ENCODE data around the gene TTC32. TPM values are rescaled to one million over a fixed set of nuclear protein-coding genes. Genes with fewer than 3 reads are reported as not detected.
"Not testable (repeated sequence)": the region's sequence is repeated elsewhere in the genome, so short reads cannot be mapped to it uniquely, and the experiment has no call there.

The TTC32 gene
- total RNA-seq, 1 experiment from 2014 or later = 21.1 TPM

- no peaks in the 10 kb centered on the region for H3K27me3 ChIP-seq
- H3K4me3 ChIP-seq = no peak overlapping the region
- H3K4me1 ChIP-seq = no peaks in the 10 kb centered on the region
- DNase-seq = no peak
- H3K27ac ChIP-seq = no peak overlapping the region
- H3K9me3 ChIP-seq (replicated peaks) = no peaks in the 10 kb centered on the region
- no peaks in the 10 kb centered on the region for H3K36me3 ChIP-seq
These were observed 11.7 kb downstream of the TTC32 start for GRCh38 chr2:19890104-19890503.

DNA sequence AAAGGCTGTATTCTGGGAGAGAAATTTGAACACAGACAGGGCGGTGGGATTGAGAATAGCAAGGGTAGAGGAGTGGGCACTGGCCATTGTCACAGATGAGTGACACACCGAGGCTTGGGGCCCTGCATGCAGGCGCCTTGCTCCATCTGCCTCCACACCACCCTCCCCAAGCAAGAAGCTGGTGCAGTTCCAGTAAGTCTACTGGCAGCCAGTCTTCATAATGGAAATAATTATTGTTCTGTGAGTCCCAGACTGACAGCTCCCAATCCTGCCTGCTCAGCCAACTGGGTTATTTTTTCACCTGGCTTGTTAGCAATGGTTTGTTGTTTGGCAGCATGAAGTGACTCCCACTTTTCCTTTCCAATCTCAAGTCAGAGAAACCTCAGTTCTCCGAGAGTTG lies 13.0 kb downstream of the TTC32 start:
- Histone ChIP-seq H3K27ac (no peak overlapping the region), H3K36me3 (no peaks in the 10 kb centered on the region), H3K4me3 (no peak overlapping the region), H3K4me1 (no peaks in the 10 kb centered on the region), H3K9me3 (replicated peaks) (no peaks in the 10 kb centered on the region), H3K27me3 (no peaks in the 10 kb centered on the region)
- DNase-seq = no peak

DNA sequence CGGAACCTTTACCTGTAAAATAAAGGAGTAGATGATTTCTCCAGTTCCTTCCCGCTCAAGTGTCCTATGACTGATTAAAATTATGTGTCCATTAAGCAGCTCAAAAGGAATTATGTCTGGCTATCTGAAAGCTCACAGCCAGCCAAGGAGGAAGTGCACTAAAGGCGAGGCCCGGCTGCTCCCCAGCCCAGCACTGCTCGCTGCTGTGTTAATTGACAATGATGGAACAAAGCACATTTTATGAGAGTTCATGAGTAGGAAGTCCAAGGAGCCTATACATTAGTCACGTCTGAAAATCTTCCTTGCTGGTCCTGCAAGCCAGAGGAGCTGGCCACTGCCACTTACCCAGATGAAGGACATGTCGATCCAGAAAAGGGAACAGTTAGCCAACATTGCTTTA lies 14.3 kb downstream of the TTC32 start:
- Histone ChIP-seq H3K36me3 (no peaks in the 10 kb centered on the region), H3K4me1 (no peaks in the 10 kb centered on the region), H3K4me3 (no peak overlapping the region), H3K9me3 (replicated peaks) (no peaks in the 10 kb centered on the region), H3K27ac (no peak overlapping the region), H3K27me3 (no peaks in the 10 kb centered on the region)
- no peak for DNase-seq

DNA sequence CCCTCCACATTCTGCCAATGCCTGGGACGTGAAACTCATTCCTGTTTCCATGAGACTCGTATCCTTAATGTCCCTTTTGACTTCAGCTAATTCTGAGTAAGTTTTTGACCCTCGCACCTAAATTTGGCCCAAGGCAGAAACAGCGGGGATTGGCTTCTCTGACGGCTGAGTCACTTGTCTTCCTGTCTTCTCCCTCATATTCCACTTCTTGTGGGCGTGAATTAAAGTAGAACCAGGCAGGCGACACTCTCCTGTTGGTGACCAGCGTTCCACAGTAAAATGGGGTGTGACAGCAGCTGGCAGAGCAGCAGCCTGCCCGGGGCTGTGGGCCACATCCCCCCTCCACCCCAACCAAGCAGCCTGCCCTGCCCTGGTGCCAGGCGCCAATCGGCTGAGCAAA lies 15.5 kb downstream of the TTC32 start:
- no peak for DNase-seq

DNA sequence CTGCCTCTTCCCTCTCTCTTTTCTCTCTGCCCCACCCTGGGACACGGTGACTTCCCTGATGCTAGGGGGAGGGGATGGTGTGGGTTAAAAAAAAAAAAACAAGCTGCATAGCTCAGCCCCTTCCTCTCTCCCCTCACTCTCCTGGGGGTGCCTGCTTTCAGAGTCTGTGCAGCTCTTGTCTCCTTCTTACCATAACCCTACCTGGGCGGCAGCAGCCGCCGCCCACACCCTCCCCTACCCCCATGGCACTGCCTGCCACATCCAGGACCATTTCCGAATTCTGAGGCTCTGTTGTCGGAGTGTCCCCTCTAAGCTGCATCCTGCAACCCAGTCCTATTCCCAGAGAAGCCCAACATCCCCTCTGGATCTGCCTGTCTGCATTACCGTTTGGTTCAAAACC lies 16.0 kb downstream of the TTC32 start:
- Histone ChIP-seq H3K27ac (no peak overlapping the region), H3K9me3 (replicated peaks) (no peaks in the 10 kb centered on the region), H3K36me3 (no peaks in the 10 kb centered on the region), H3K4me1 (no peaks in the 10 kb centered on the region), H3K4me3 (no peak overlapping the region), H3K27me3 (no peaks in the 10 kb centered on the region)
- DNase-seq = no peak

More for the DNA sequence above, 15.5 kb downstream of the TTC32 start:
- no peak overlapping the region for H3K4me3 ChIP-seq
- no peaks in the 10 kb centered on the region for H3K27me3 ChIP-seq
- no peaks in the 10 kb centered on the region for H3K4me1 ChIP-seq
- no peaks in the 10 kb centered on the region for H3K36me3 ChIP-seq
- H3K9me3 ChIP-seq (replicated peaks) = no peaks in the 10 kb centered on the region
- no peak overlapping the region for H3K27ac ChIP-seq

- DNase-seq = no peak
- Histone ChIP-seq H3K27ac (no peak overlapping the region), H3K27me3 (no peaks in the 10 kb centered on the region), H3K4me1 (no peaks in the 10 kb centered on the region), H3K4me3 (no peak overlapping the region), H3K9me3 (replicated peaks) (no peaks in the 10 kb centered on the region), H3K36me3 (no peaks in the 10 kb centered on the region)
These were observed 17.6 kb downstream of the TTC32 start for GRCh38 chr2:19883971-19884720.

GRCh38 chr2:19883486-19883885 lies 18.3 kb downstream of the TTC32 start:
- DNase-seq = no peak
- Histone ChIP-seq H3K27me3 (no peaks in the 10 kb centered on the region), H3K27ac (no peak overlapping the region), H3K4me1 (no peaks in the 10 kb centered on the region), H3K36me3 (no peaks in the 10 kb centered on the region), H3K9me3 (replicated peaks) (no peaks in the 10 kb centered on the region), H3K4me3 (no peak overlapping the region)

GRCh38 chr2:19882286-19882685 lies 19.5 kb downstream of the TTC32 start:
- DNase-seq = no peak
- Histone ChIP-seq H3K36me3 (no peaks in the 10 kb centered on the region), H3K4me1 (no peaks in the 10 kb centered on the region), H3K27me3 (no peaks in the 10 kb centered on the region), H3K27ac (no peak overlapping the region), H3K4me3 (no peak overlapping the region), H3K9me3 (replicated peaks) (no peaks in the 10 kb centered on the region)

GRCh38 chr2:19881908-19882265 lies 19.9 kb downstream of the TTC32 start:
- Histone ChIP-seq H3K27ac (no peak overlapping the region), H3K4me3 (no peak overlapping the region), H3K4me1 (no peaks in the 10 kb centered on the region), H3K27me3 (no peaks in the 10 kb centered on the region), H3K36me3 (no peaks in the 10 kb centered on the region), H3K9me3 (replicated peaks) (no peaks in the 10 kb centered on the region)
- DNase-seq = no peak

DNA sequence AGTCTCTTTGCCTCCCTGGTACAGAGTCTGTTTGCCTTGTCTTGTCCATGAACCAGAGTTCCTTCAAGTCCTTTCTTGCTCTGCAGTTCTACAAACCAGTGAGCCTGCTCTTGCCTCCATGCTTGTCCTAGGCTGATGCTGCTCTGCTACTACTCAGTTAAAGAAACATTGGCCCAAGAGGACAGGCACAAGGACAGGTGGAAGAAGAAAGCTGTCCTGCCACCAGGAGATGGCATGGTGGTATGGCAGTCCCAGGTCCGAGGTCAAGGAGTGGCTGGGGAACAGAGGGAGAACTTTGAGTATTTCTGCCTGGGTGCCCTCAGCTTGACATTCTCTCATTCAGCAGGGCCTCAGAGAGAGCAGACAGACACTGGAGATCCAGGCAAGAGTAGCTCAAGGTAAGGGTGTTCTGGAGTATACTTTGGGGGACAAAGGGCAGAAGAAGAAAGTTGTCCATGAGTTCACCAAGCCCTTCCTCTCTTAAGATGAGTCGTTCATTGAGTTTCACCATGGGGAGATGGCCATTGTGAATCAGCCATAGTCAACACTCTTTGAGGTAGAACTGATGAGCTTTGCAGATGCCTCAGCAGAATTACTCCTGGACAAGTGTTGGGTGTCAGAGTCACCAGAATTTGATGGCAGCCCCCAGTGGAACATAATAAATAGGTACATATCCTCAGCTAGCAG lies 20.4 kb downstream of the TTC32 start:
- Histone ChIP-seq H3K27me3 (no peaks in the 10 kb centered on the region), H3K36me3 (no peaks in the 10 kb centered on the region), H3K4me1 (no peaks in the 10 kb centered on the region), H3K4me3 (no peak overlapping the region), H3K9me3 (replicated peaks) (no peaks in the 10 kb centered on the region), H3K27ac (no peak overlapping the region)
- DNase-seq = no peak

GRCh38 chr2:19880191-19880590 lies 21.6 kb downstream of the TTC32 start:
- not testable (repeated sequence) for H3K36me3 ChIP-seq; H3K4me1 ChIP-seq; H3K27me3 ChIP-seq; H3K4me3 ChIP-seq; DNase-seq; H3K9me3 ChIP-seq (replicated peaks); H3K27ac ChIP-seq

DNA sequence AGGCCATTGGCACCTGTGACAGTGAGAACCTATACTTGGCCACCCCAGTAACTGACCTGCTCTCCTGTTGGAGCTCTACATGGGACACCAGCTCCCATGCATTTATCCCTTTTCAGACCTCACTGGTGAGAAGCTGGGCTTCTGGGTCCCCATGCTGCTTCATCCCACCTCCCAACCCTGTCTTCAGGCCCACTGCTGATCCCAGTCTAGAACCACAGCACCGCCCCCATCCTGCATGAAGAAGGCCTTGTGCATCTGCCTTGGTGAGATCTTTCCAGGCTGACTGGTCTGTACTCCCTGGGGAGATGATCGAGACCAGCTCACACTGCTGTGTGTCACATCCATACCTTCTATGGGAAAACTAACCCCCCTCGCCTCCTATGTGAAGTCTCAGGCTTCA lies 22.7 kb downstream of the TTC32 start:
- Histone ChIP-seq H3K9me3 (replicated peaks) (no peaks in the 10 kb centered on the region), H3K36me3 (no peaks in the 10 kb centered on the region), H3K27ac (no peak overlapping the region), H3K4me1 (no peaks in the 10 kb centered on the region), H3K27me3 (no peaks in the 10 kb centered on the region), H3K4me3 (no peak overlapping the region)
- no peak for DNase-seq

GRCh38 chr2:19878268-19879046 lies 23.3 kb downstream of the TTC32 start:
- no peak for DNase-seq
- H3K4me1 ChIP-seq = no peaks in the 10 kb centered on the region
- H3K4me3 ChIP-seq = no peak overlapping the region
- no peaks in the 10 kb centered on the region for H3K36me3 ChIP-seq
- no peaks in the 10 kb centered on the region for H3K9me3 ChIP-seq (replicated peaks)
- H3K27me3 ChIP-seq = no peaks in the 10 kb centered on the region
- no peak overlapping the region for H3K27ac ChIP-seq

DNA sequence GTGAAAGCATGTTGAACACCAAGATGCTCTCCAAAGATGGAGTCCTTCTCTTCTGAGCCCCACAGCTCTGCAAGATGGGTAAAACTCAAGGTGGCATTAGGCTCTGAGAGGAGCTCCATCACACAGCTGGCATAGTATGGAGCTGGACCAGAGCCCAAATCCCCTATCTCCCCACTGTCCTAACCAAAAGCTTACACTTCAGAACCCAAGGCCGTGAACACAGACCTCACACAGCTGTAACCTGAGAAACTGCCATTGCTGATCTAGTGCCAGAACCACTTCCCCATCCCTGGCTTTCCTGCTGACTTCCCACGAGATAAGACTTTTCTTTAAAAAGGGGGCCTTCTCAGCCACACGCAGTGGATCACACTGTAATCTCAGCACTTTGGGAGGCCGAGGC lies 25.0 kb downstream of the TTC32 start:
- Histone ChIP-seq H3K4me1 (no peaks in the 10 kb centered on the region), H3K36me3 (no peaks in the 10 kb centered on the region), H3K4me3 (no peak overlapping the region), H3K9me3 (replicated peaks) (no peaks in the 10 kb centered on the region), H3K27ac (no peak overlapping the region), H3K27me3 (no peaks in the 10 kb centered on the region)
- peak; percentile 19 to 45 for DNase-seq

DNA sequence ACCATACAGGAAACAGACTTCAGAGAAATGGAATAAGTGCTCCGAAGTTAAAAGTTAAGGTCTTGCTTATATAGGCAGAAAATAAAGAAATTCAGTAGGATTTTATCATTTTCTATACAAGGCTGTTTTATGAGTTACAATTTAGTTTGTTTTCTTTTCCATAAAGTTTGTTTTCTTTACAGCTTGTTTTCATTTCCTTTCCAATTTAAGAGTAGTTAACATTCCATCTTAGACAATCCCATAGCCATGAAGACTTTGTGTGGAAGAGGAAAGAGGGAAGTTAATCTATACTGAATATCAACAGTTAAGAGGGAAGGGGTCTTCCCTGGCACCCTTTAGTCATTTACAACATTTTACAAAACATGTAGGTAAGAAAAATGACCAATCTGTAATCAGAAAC lies 26.5 kb downstream of the TTC32 start:
- no peak for DNase-seq
- H3K9me3 ChIP-seq (replicated peaks) = no peaks in the 10 kb centered on the region
- H3K36me3 ChIP-seq = no peaks in the 10 kb centered on the region
- H3K4me1 ChIP-seq = no peaks in the 10 kb centered on the region
- no peaks in the 10 kb centered on the region; the same call in 1 of the 2 replicates for H3K27me3 ChIP-seq
- no peak overlapping the region for H3K4me3 ChIP-seq
- H3K27ac ChIP-seq = no peak overlapping the region

Data from SJCRH30 (cell line).